Subcutaneous abdominal adipose tissue (tissue), 5 donors: ENCODE data around the gene AJAP1.

ENCODE experiments used
- H3K27ac ChIP-seq: one replicate; pipeline ENCODE4 v1.7.0; 2013; ENCODE audit warnings: low read depth, mild to moderate bottlenecking, inconsistent platforms, low read length, moderate library complexity
- H3K27me3 ChIP-seq, 5 donors: one replicate each; pipeline ENCODE4 v1.7.0; 2013; ENCODE audit warnings: low read length in 5 of 5, inconsistent platforms in 1 of 5; ENCODE audit not compliant: control insufficient read depth in 5 of 5, insufficient read depth in 4 of 5
- H3K36me3 ChIP-seq, 5 donors: one replicate each; pipeline ENCODE4 v1.7.0; 2013; ENCODE audit warnings: low read length in 5 of 5; ENCODE audit not compliant: control insufficient read depth in 5 of 5, insufficient read depth in 5 of 5
- H3K4me1 ChIP-seq, 5 donors: one replicate each; pipeline ENCODE4 v1.7.0; 2013; ENCODE audit warnings: low read length in 5 of 5, mild to moderate bottlenecking in 3 of 5, moderate library complexity in 1 of 5; ENCODE audit not compliant: control insufficient read depth in 5 of 5, insufficient read depth in 5 of 5
- H3K4me3 ChIP-seq, 5 donors: one replicate each; pipeline ENCODE4 v1.7.0; 2013; ENCODE audit warnings: low read length in 5 of 5, low read depth in 1 of 5
- H3K9ac ChIP-seq, 5 donors: one replicate each; pipeline ENCODE4 v1.7.0; 2013; ENCODE audit warnings: low read length in 5 of 5, mild to moderate bottlenecking in 4 of 5, moderate library complexity in 3 of 5
- H3K9me3 ChIP-seq, 5 donors: one replicate each; pipeline ENCODE4 v1.7.0; 2013; ENCODE audit warnings: low read length in 5 of 5; ENCODE audit not compliant: control insufficient read depth in 5 of 5
- donor health status: healthy.
- donor health status: healthy.
- donor health status: healthy.
- donor health status: healthy.
- donor health status: healthy.

AJAP1 gene

DNA sequence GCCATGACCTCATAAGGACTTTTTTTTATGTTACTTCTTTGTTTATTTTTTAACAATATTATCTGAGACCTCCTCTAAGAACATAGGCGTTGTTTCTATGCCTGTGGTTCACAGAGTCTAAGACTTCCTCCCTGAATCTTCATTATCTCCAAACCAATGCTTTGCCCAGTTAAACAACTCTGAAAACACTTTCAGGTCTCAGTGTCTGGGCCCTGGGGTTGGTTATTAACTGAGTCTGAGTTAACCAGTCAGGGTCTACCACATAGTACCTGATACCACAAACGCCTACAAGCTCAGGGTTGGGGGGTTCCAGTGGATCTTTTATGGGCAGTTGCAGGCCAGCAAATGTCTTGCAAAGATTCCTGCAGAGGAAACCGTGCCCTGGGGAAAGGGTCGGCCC lies 138.2 kb downstream of the AJAP1 start:
- H3K27ac ChIP-seq = no peak overlapping the region
- no peak overlapping the region for H3K9ac ChIP-seq
- H3K4me1 ChIP-seq = peaks cover 0 to 5% (median 0%) of the 10 kb centered on the region in 5 donors
- H3K27me3 ChIP-seq = peaks cover 0 to 17% (median 6%) of the 10 kb centered on the region in 5 donors
- no peak overlapping the region for H3K4me3 ChIP-seq
- no peaks in the 10 kb centered on the region for H3K36me3 ChIP-seq
- H3K9me3 ChIP-seq = peaks cover 0 to 13% (median 0%) of the 10 kb centered on the region in 5 donors

DNA sequence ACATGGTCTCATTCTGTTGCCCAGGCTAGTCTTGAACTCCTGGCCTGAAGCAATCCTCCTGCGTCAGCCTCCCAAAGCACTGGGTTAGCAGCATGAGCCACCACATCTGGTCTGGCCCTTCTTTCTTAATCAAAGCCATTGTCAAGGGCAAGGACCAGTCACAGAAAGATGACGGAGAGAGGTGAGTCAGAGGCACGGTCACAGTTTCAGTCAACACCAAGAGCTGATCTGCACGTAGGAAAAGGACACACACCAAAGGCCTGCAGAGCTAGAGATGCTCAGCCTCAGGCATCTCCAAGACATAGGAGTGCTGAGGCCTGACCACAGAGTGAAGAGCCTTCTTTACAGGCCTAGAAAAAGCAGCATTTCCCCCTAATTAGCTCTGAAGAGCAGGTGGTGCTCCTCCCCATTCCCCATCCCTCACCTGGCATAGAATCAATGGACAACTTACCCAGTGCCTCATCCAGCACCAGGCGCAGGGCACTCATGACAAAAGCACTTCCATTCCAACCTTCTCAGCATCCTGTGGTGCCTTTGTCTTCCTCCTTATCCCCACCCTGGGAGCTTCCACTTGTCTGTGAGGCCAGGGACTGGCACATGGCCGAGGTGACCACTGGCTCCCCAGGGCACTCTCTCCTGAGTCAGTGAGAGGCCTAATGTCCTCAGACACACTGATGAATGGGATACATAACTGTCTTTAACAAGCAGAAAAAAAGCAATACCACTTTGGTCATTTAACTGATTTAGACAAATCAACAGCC lies 139.8 kb downstream of the AJAP1 start:
- Histone ChIP-seq H3K36me3 (no peaks in the 10 kb centered on the region), H3K9me3 (peaks cover 0 to 13% (median 0%) of the 10 kb centered on the region in 5 donors), H3K27me3 (peaks cover 0 to 15% (median 6%) of the 10 kb centered on the region in 5 donors), H3K27ac (no peak overlapping the region), H3K9ac (no peak overlapping the region), H3K4me1 (peaks cover 0 to 5% (median 0%) of the 10 kb centered on the region in 5 donors), H3K4me3 (no peak overlapping the region)

DNA sequence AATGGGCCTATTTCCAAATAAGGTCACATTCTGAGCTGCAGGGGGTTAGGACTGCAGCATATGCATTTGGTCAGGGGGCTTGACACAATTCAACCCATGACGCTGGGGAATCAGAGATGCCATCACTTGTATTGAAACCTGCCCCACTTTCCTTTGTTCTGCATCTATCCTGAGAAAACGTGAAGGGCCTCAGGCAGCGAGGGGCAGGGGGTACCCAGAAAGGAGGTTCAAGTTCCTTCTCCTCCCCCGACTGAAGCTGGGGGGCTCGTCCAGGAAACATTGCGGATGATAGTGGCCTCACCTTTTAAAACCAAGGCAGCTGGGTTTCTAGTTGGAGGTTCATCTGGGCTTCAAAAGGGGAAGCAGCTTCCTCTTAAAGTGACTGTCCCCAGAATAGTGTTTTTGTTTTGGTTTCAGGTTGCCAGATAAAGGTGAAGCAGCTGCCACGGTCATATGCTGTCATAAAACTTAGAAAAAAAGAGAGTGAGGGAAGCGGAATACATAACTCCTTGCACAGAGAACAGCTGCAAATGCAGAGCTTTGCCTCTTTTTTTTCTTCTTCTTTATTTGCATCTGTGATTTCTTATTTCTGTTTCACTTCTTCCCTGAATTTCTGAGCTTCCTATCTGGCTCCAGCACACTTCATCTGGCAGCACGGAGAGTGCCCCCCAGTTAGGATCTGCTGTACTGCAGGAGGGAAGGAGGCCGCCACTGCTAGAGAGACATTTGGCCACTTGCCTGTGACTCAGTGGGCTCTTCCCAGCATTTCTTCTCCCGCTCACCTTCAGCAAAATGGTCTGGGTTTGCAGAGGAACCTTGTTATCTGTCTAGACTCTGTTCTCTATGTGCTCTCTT lies 142.0 kb downstream of the AJAP1 start:
- H3K27ac ChIP-seq = no peak overlapping the region
- peaks cover 6 to 20% (median 11%) of the 10 kb centered on the region in 5 donors for H3K27me3 ChIP-seq
- H3K36me3 ChIP-seq = no peaks in the 10 kb centered on the region
- H3K9ac ChIP-seq = no peak overlapping the region
- H3K4me1 ChIP-seq = peaks cover 0 to 9% (median 0%) of the 10 kb centered on the region in 5 donors
- H3K9me3 ChIP-seq = peaks cover 0 to 13% (median 0%) of the 10 kb centered on the region in 5 donors
- no peak overlapping the region for H3K4me3 ChIP-seq

DNA sequence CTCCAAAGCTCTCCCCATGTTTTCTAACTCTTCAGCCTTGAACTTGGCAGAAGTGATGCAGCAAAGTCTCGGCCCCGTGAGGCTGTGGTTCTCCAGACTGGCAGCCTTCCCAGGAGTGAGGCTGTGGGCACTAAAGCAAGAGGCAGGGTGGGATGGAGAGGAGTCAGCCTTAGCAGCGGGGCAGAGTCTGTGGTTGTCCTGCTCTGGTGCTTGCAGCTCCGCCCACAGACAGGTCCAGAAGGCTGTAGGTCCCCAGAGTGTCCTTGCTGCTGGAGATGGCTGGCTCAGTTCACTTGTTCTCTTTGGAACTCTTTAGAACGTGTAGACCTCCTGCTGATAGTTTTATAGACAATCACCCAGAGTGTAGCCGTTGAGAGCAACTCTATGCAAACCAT lies 142.6 kb downstream of the AJAP1 start:
- Histone ChIP-seq H3K4me1 (peaks cover 0 to 11% (median 4%) of the 10 kb centered on the region in 5 donors), H3K9ac (no peak overlapping the region), H3K4me3 (no peak overlapping the region), H3K27me3 (peaks cover 6 to 19% (median 11%) of the 10 kb centered on the region in 5 donors), H3K36me3 (no peaks in the 10 kb centered on the region), H3K27ac (no peak overlapping the region), H3K9me3 (peaks cover 0 to 13% (median 0%) of the 10 kb centered on the region in 5 donors)

DNA sequence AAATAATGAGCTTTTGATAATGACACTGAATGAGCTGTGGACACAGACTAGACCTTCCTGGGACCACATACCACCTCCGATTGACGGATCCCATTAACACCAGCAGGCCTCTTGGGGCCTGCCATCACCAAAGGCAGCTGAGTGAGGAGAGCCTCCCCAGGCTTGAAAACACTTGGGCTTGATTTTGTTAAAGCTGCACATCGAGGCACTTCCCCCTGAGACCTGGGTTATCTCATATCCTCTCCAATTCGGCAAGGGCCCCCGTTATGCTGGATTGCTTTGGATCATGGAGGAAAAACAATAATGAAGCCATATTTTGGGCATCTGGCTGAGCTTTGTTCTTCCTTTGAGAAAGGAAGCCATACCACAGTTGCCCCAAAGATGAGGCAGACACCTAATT lies 143.0 kb downstream of the AJAP1 start:
- Histone ChIP-seq H3K27ac (no peak overlapping the region), H3K9ac (no peak overlapping the region), H3K4me3 (no peak overlapping the region), H3K27me3 (peaks cover 6 to 19% (median 11%) of the 10 kb centered on the region in 5 donors), H3K36me3 (no peaks in the 10 kb centered on the region), H3K9me3 (peaks cover 0 to 13% (median 0%) of the 10 kb centered on the region in 5 donors), H3K4me1 (peaks cover 0 to 12% (median 4%) of the 10 kb centered on the region in 5 donors)

DNA sequence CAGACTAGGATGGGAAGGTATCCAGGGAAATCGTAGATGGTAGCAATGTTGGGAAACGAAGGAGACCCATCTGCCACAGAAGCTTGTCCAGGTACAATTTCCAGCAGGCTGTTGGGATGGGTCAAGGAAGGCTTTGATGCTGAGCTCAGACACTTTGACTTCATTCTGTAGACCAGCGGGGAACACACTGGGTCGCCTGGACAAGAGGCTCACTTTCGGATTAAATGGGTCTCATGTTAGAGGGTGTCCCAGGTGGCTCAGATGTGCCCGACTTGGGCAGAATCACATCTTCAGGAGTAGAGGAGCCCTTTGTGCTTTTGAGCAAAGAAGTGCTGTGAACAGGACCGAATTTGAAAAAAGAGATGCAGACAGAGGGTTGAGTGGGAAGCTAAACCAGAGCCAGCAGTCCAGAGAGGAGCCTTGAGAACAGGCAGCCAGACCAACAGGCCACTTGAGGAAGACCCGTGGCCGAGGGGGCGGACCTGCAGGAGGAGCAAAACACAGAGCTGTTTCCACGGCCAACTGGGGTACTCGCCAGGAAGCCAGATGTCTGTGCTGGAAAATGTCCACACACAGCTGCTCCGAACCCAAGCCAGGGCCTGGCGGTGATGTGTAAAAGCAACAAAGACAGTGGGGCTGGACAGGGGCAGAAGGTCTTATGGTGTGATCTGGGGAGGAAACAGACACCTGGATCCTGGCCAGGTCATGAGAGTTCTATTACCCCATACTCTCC lies 146.9 kb downstream of the AJAP1 start:
- H3K9me3 ChIP-seq = peaks cover 0 to 2% (median 0%) of the 10 kb centered on the region in 5 donors
- no peak overlapping the region for H3K4me3 ChIP-seq
- peaks cover 0 to 18% (median 11%) of the 10 kb centered on the region in 5 donors for H3K27me3 ChIP-seq
- H3K36me3 ChIP-seq = no peaks in the 10 kb centered on the region
- no peak overlapping the region for H3K27ac ChIP-seq
- H3K9ac ChIP-seq = no peak overlapping the region
- H3K4me1 ChIP-seq = peaks cover 0 to 12% (median 4%) of the 10 kb centered on the region in 5 donors

DNA sequence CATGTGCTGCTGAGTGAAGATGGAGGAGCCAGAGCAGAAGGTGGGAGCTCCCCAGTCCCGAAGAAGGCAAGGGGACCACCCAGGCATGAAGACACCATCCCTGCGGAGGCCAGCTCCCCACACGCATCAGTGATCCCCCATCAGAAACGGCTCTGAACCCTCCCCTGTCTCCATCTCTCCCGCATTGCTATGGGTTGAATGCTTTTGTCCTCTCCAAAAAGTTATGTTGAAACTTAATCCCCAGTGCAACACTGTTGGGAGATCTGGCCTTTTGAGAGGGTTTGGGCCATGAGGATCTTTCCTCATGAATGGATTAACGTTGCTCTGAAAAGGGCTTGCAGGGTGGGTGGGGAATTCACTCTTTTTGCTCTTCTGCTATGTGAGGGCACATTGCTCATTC lies 147.6 kb downstream of the AJAP1 start:
- H3K9me3 ChIP-seq = no peaks in the 10 kb centered on the region
- peaks cover 0 to 12% (median 4%) of the 10 kb centered on the region in 5 donors for H3K4me1 ChIP-seq
- no peak overlapping the region for H3K9ac ChIP-seq
- no peaks in the 10 kb centered on the region for H3K36me3 ChIP-seq
- H3K27me3 ChIP-seq = peaks cover 0 to 15% (median 11%) of the 10 kb centered on the region in 5 donors
- H3K27ac ChIP-seq = no peak overlapping the region
- H3K4me3 ChIP-seq = no peak overlapping the region

DNA sequence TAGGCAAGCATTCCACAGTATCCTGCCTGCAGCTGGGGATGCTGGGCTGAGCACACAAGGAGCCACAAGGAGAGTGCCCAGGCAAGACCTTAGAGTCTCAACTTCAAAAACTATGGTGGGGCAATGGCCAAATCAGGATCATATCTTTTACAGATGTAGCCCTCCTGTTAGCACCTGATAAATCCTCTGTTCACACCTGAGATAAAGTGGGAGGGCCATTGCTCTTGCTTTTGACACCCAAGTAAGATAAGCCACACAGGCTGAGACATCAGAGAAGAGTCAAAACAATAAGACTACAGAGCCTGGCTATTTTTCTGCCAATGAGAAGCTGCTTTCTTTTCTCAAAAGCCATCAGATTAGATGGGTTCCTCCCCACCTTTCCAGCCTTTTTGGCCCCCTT lies 148.9 kb downstream of the AJAP1 start:
- Histone ChIP-seq H3K27me3 (peaks cover 0 to 14% (median 10%) of the 10 kb centered on the region in 5 donors), H3K4me1 (peaks cover 0 to 12% (median 4%) of the 10 kb centered on the region in 5 donors), H3K27ac (no peak overlapping the region), H3K36me3 (no peaks in the 10 kb centered on the region), H3K9ac (no peak overlapping the region), H3K9me3 (no peaks in the 10 kb centered on the region), H3K4me3 (no peak overlapping the region)

DNA sequence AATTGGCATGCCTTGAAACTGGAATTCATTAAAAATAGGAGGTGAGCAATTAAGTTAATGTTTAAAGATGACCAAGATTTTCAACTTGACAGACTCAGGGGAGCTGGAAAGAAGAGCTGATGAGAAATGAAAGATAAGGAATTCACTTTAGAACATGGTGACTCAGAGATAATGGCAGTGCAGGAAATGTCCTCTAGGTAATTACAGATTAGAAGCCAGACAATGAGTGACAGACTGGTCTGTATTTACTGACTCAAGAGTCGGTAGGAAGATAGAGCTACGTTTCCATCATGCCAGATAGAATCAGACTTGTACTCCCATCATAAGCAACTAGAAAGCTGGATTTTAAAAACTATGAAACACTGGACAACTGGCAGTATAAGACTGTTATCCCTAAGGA lies 151.6 kb downstream of the AJAP1 start:
- Histone ChIP-seq H3K4me3 (no peak overlapping the region), H3K27me3 (peaks cover 0 to 7% (median 4%) of the 10 kb centered on the region in 5 donors), H3K9me3 (peaks cover 0 to 5% (median 0%) of the 10 kb centered on the region in 5 donors), H3K27ac (no peak overlapping the region), H3K9ac (no peak overlapping the region), H3K36me3 (no peaks in the 10 kb centered on the region), H3K4me1 (peaks cover 0 to 11% (median 4%) of the 10 kb centered on the region in 5 donors)
